Measurements from ENCODE around the gene NRF1. TPM values are rescaled to one million over a fixed set of nuclear protein-coding genes. Genes with fewer than 3 reads are reported as not detected.

NRF1 gene
- total and polyA plus RNA-seq, 2 of the 8 experiments (the other 6 are each of a cell fraction or from before 2014, with no cell fraction given): 18.2 to 21.4 TPM

DNA sequence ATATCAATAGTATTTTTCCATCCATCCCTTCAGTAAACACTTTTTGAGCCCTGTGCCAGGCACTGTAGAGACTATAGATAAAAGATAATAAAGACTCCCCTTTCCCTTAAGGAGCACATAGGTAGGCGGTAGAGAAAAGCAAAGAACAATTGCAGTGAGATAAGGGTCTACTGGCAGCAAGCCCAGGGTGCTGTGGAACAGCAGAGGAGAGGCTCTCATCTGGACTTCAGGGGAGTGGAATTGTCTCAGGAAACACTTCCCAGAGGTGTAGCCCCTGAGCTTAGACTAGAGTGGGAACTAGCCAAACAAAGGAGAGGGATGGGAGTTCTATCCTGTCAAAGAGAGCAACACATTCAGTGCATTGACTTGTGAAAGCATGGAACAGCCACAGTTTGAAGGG, 102.0 kb downstream of the NRF1 start:
- Histone ChIP-seq H4K91ac (replicated peaks; ENCODE audit: insufficient read length, low read length) (no peak overlapping the region), H2BK5ac (ENCODE audit: low read depth, low read length) (no peak overlapping the region), H3K79me2 (ENCODE audit: control insufficient read depth in 1 of 2, insufficient read depth in 2 of 2, low read length in 2 of 2) (no peaks in the 10 kb centered on the region), H2BK15ac (ENCODE audit: low read length) (no peak overlapping the region), H4K8ac (ENCODE audit: extremely low read depth, insufficient read depth, low read length) (no peak overlapping the region), H3K4ac (replicated peaks; ENCODE audit: insufficient read length, low read depth, low read length) (no peak overlapping the region), H3K4me3 (ENCODE audit: extremely low read depth in 1 of 4, insufficient read depth in 2 of 4, low read depth in 3 of 4, low read length in 4 of 4) (no peak overlapping the region), H3K9me3 (ENCODE audit: insufficient read depth in 2 of 2, low read depth in 1 of 2, low read length in 1 of 2) (no peaks in the 10 kb centered on the region), H4K5ac (ENCODE audit: insufficient read length, low read depth, low read length) (no peak overlapping the region), H3K36me3 (ENCODE audit: control insufficient read depth in 2 of 4, insufficient read depth in 4 of 4, low read length in 3 of 4) (peaks cover 14 to 66% (median 31%) of the 10 kb centered on the region in 4 experiments), H3K23ac (ENCODE audit: insufficient read length) (no peak overlapping the region), H3K9ac (replicated peaks in 1 of 4; ENCODE audit: extremely low read depth in 1 of 4, low read depth in 3 of 4, low read length in 3 of 4) (no peak overlapping the region), H2BK120ac (replicated peaks; ENCODE audit: low read depth, low read length) (no peak overlapping the region), H3K14ac (ENCODE audit: insufficient read length) (no peak overlapping the region), H3K18ac (ENCODE audit: extremely low read depth, low read length) (no peak overlapping the region), H4K20me1 (replicated peaks in 1 of 2; ENCODE audit: control insufficient read depth in 1 of 2, insufficient read depth in 2 of 2, low read length in 2 of 2) (peaks cover 0 to 2% of the 10 kb centered on the region in 2 experiments), H2AFZ (ENCODE audit: low read length) (no peak overlapping the region), H2AK5ac (ENCODE audit: low read depth, low read length) (no peak overlapping the region), H3K4me2 (ENCODE audit: insufficient read depth in 1 of 2, low read depth in 2 of 2, low read length in 2 of 2) (no peak overlapping the region), H2BK12ac (ENCODE audit: low read depth, low read length) (no peak overlapping the region), H3K27ac (ENCODE audit: low read depth, low read length) (no peak overlapping the region), H3K56ac (replicated peaks; ENCODE audit: insufficient read length, low read depth, low read length) (no peak overlapping the region), H3K79me1 (ENCODE audit: low read depth, low read length) (no peaks in the 10 kb centered on the region; the same call in 1 of the 2 replicates), H3K23me2 (ENCODE audit: low read depth, low read length) (no peaks in the 10 kb centered on the region), H2BK20ac (ENCODE audit: low read length) (no peak overlapping the region), H3K27me3 (replicated peaks in 1 of 4; ENCODE audit: control insufficient read depth in 3 of 4, extremely low read depth in 1 of 4, insufficient read depth in 3 of 4, low read length in 3 of 4) (no peaks in the 10 kb centered on the region), H3K4me1 (replicated peaks in 1 of 4; ENCODE audit: control insufficient read depth in 3 of 4, insufficient read depth in 4 of 4, low read length in 3 of 4) (no peaks in the 10 kb centered on the region)
- DNase-seq (ENCODE audit: low read depth in 1 of 2, low spot score in 2 of 2) (no peak), FAIRE-seq (no peak)
- TF ChIP-seq HDAC2 (IDR thresholded peaks at IDR 0.05; ENCODE audit: borderline replicate concordance in 1 of 2, low read depth in 2 of 2, low read length in 2 of 2): no peak
- no peak for TF ChIP-seq CTBP2 (IDR thresholded peaks at IDR 0.05; ENCODE audit: borderline replicate concordance, insufficient read depth, insufficient read length, low read length)
- TF ChIP-seq, protein P1, sequence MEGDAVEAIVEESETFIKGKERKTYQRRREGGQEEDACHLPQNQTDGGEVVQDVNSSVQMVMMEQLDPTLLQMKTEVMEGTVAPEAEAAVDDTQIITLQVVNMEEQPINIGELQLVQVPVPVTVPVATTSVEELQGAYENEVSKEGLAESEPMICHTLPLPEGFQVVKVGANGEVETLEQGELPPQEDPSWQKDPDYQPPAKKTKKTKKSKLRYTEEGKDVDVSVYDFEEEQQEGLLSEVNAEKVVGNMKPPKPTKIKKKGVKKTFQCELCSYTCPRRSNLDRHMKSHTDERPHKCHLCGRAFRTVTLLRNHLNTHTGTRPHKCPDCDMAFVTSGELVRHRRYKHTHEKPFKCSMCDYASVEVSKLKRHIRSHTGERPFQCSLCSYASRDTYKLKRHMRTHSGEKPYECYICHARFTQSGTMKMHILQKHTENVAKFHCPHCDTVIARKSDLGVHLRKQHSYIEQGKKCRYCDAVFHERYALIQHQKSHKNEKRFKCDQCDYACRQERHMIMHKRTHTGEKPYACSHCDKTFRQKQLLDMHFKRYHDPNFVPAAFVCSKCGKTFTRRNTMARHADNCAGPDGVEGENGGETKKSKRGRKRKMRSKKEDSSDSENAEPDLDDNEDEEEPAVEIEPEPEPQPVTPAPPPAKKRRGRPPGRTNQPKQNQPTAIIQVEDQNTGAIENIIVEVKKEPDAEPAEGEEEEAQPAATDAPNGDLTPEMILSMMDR (IDR thresholded peaks at IDR 0.05; ENCODE audit: control extremely low read depth in 1 of 3, insufficient read depth in 1 of 3, low read depth in 1 of 3, low read length in 3 of 3): no peak
- no peak for TF ChIP-seq TBP (IDR thresholded peaks at IDR 0.05; ENCODE audit: low read depth, low read length)
- TF ChIP-seq, protein P2, sequence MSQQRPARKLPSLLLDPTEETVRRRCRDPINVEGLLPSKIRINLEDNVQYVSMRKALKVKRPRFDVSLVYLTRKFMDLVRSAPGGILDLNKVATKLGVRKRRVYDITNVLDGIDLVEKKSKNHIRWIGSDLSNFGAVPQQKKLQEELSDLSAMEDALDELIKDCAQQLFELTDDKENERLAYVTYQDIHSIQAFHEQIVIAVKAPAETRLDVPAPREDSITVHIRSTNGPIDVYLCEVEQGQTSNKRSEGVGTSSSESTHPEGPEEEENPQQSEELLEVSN (IDR thresholded peaks at IDR 0.05): no peak
- TF ChIP-seq GABPA (IDR thresholded peaks at IDR 0.05; ENCODE audit: borderline replicate concordance, insufficient read depth, low read length): no peak
- TF ChIP-seq BRCA1 (IDR thresholded peaks at IDR 0.05; ENCODE audit: low read depth, low read length): no peak
- no peak for TF ChIP-seq SP1 (IDR thresholded peaks at IDR 0.05; ENCODE audit: low read depth, low read length)
- no peak for TF ChIP-seq BCL11A (IDR thresholded peaks at IDR 0.05; ENCODE audit: low read depth in 2 of 2, low read length in 2 of 2)
- no peak for TF ChIP-seq POLR2A (IDR thresholded peaks at IDR 0.05; ENCODE audit: control extremely low read depth in 1 of 2, low read depth in 2 of 2, low read length in 2 of 2)
- 82% methylated on average over 1 of the region's 1 CpG; no CpG with 5 or more reads in 1 of the 2 experiments for WGBS, 2 experiments (ENCODE audit: extremely low coverage in 1 of 2, insufficient coverage in 1 of 2, insufficient read length in 1 of 2, insufficient replicate concordance in 2 of 2, low coverage in 1 of 2, low lambda C conversion rate in 2 of 2, missing lambda C conversion rate in 1 of 2)
- ChIA-PET POLR2A (ENCODE audit: partially characterized antibody) (interaction anchor here (1.0 kb wide), 1 partner anchor 10 kb away, joined by 3 read pairs; no protein-coding TSS in a partner anchor), CTCF (ENCODE audit: partially characterized antibody) (interaction anchor here (1.1 kb wide), 1 partner anchor 62 kb away, joined by 3 read pairs; no protein-coding TSS in a partner anchor)
